ENCODE results near the gene IRS2. TPM values are rescaled to one million over a fixed set of nuclear protein-coding genes. Genes with fewer than 3 reads are reported as not detected.

IRS2 gene
- total RNA-seq, 1 experiment from 2014 or later, result not detected

DNA sequence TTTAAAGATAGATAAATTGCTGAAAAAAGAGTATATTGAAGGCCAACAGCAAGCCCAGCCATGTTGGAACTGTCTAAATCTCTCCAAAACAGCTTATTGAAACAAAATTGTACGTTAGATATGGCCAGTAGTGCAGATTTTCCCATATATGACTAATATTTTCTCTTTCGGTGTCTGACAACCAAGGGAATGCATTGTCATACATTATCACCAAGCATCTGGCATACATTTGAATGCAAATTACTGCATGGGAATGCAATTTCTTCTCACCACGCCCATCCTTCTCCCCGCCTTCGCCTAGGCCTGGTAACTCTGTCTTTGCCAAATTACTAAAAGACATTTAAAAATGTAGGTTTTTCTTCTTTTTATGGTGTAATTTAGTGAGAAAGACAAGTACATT is 32.5 kb upstream of the IRS2 start:
- no peaks in the 10 kb centered on the region for H3K27me3 ChIP-seq (ENCODE audit: low read length)
- no peaks in the 10 kb centered on the region for H3K36me3 ChIP-seq (ENCODE audit: insufficient read depth, low read length)
- H3K9me2 ChIP-seq (replicated peaks; ENCODE audit: insufficient read depth, low read length), result no peaks in the 10 kb centered on the region
- no peaks in the 10 kb centered on the region for H3K79me2 ChIP-seq (ENCODE audit: low read length)
- no peak for DNase-seq
- no peaks in the 10 kb centered on the region for H3K4me1 ChIP-seq (ENCODE audit: low read length)
- no peaks in the 10 kb centered on the region for H4K20me1 ChIP-seq (ENCODE audit: insufficient read depth, low read depth, low read length)
- no peak overlapping the region for H3K9ac ChIP-seq (ENCODE audit: low read length)
- no peak overlapping the region for H3K27ac ChIP-seq (ENCODE audit: low read length)
- H2AFZ ChIP-seq (ENCODE audit: low read length), result no peak overlapping the region
- H3K9me3 ChIP-seq (ENCODE audit: low read length), result no peaks in the 10 kb centered on the region
- no peak overlapping the region for H3K4me3 ChIP-seq (ENCODE audit: low read length)
- no peak overlapping the region for H3K4me2 ChIP-seq (ENCODE audit: low read depth, low read length, poor library complexity, severe bottlenecking)

DNA sequence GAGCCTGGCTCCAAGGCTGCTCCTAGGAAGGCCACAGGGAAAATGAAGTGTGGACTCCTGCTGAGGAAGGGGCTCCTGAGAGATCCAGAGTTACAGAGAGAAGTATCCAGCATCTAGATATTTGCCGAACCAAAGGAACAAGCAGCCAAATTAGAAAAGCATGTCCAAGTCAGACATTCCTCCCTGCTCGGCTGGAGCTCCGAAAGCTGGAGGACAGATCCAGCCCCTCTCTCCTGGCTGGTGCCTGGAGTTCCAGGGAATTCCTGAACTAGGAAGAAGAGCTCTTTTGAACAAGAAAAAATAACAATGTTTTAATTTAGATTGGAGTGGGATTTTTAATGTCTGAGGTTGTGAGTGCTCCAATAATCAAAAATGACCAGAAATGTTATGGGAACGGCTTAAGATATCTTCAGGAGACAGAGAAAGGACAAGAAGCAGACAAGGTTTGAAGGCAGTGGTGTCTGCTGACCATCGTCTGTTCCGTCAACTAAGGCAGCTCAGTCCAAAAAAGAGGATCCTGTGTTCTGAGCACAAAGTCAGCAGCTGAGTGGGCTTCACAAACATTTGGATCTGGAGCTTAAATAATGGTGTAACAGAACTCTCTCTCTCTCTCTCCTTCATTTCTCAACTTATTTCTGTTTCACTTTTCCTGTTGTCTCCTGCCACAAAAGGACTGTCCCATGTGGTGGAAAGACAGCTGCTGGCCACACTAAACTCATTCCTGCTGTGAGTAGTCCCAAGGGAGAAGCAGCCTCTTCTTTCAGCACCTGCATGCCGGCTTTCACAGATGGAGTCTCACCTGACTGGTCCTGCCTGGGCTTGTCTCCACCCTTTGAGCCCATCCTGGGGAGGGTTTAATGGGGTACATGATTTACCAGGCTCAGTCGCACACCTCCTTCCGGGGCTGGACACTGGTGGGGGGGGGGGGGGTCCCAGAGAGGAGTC is 31.5 kb upstream of the IRS2 start:
- H3K9me3 ChIP-seq (ENCODE audit: low read length), result no peaks in the 10 kb centered on the region
- H3K4me1 ChIP-seq (ENCODE audit: low read length), result no peaks in the 10 kb centered on the region
- H3K27ac ChIP-seq (ENCODE audit: low read length), result no peak overlapping the region
- no peaks in the 10 kb centered on the region for H3K36me3 ChIP-seq (ENCODE audit: insufficient read depth, low read length)
- H3K9ac ChIP-seq (ENCODE audit: low read length), result no peak overlapping the region
- H3K27me3 ChIP-seq (ENCODE audit: low read length), result no peaks in the 10 kb centered on the region
- H2AFZ ChIP-seq (ENCODE audit: low read length), result no peak overlapping the region
- no peaks in the 10 kb centered on the region for H3K79me2 ChIP-seq (ENCODE audit: low read length)
- no peak for DNase-seq
- H4K20me1 ChIP-seq (ENCODE audit: insufficient read depth, low read depth, low read length), result no peaks in the 10 kb centered on the region
- H3K4me2 ChIP-seq (ENCODE audit: low read depth, low read length, poor library complexity, severe bottlenecking), result no peak overlapping the region
- no peaks in the 10 kb centered on the region for H3K9me2 ChIP-seq (replicated peaks; ENCODE audit: insufficient read depth, low read length)
- H3K4me3 ChIP-seq (ENCODE audit: low read length), result no peak overlapping the region

DNA sequence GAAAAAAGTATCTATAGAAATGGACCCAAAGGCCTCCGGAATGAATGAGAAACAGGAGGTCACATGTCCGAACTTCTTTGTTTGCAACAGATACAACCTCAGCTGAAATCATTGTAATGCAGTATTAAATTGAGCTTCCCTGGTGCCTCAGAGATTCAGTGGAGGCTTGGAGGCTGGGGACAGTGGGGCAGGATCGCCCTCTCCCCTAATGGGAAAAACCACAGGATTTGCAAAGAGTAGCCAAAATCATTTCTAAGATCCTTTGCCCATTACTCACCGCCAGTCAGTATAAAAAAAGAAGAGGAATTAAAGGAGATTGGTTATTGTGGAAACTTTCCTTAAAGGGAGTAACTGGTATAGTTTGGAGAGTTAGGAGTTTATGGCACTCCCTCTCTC is 30.4 kb upstream of the IRS2 start:
- no peaks in the 10 kb centered on the region for H3K9me2 ChIP-seq (replicated peaks; ENCODE audit: insufficient read depth, low read length)
- no peak for DNase-seq
- H3K27me3 ChIP-seq (ENCODE audit: low read length), result no peaks in the 10 kb centered on the region
- no peak overlapping the region for H3K4me2 ChIP-seq (ENCODE audit: low read depth, low read length, poor library complexity, severe bottlenecking)
- H3K4me3 ChIP-seq (ENCODE audit: low read length), result no peak overlapping the region
- H3K9me3 ChIP-seq (ENCODE audit: low read length), result no peaks in the 10 kb centered on the region
- no peaks in the 10 kb centered on the region for H3K4me1 ChIP-seq (ENCODE audit: low read length)
- H3K36me3 ChIP-seq (ENCODE audit: insufficient read depth, low read length), result no peaks in the 10 kb centered on the region
- no peak overlapping the region for H2AFZ ChIP-seq (ENCODE audit: low read length)
- H4K20me1 ChIP-seq (ENCODE audit: insufficient read depth, low read depth, low read length), result no peaks in the 10 kb centered on the region
- H3K9ac ChIP-seq (ENCODE audit: low read length), result no peak overlapping the region
- no peaks in the 10 kb centered on the region for H3K79me2 ChIP-seq (ENCODE audit: low read length)
- no peak overlapping the region for H3K27ac ChIP-seq (ENCODE audit: low read length)

DNA sequence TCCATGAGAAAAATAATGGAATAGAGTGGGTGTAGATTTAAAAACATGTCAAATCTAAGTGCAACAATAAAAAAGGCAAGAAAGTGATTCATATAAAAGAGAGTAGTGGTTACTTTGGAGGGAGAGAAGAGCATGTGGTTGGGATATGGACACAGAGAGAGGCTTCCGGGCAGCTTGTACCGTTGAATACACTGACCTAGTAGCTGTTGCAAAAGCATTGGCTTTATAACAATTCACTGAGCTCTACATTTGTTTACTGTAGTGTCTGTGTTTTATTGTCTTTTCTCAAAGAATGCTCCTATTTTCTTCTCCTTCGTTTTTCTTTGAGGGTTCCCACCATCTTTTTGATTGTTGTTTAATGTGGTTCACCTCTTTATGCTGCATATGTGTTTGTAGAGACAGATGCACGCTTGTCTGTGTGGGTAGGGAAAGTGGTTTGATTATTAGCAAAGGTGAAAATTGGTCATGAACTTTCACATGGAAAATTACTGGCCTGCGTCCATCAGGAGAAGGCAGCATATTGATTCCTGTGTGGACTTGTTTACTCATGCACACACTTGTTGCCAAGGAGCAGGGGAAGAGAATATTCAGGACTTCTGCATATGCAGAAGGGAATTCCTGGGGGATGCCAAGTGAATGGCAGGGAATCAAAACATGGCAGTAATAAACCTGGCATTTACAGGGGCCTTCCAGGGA is 29.9 kb upstream of the IRS2 start:
- no peaks in the 10 kb centered on the region for H3K9me2 ChIP-seq (replicated peaks; ENCODE audit: insufficient read depth, low read length)
- H4K20me1 ChIP-seq (ENCODE audit: insufficient read depth, low read depth, low read length), result no peaks in the 10 kb centered on the region
- H3K9ac ChIP-seq (ENCODE audit: low read length), result no peak overlapping the region
- H3K4me3 ChIP-seq (ENCODE audit: low read length), result no peak overlapping the region
- H3K27ac ChIP-seq (ENCODE audit: low read length), result no peak overlapping the region
- H3K4me2 ChIP-seq (ENCODE audit: low read depth, low read length, poor library complexity, severe bottlenecking), result no peak overlapping the region
- no peaks in the 10 kb centered on the region for H3K27me3 ChIP-seq (ENCODE audit: low read length)
- no peaks in the 10 kb centered on the region for H3K36me3 ChIP-seq (ENCODE audit: insufficient read depth, low read length)
- no peak overlapping the region for H2AFZ ChIP-seq (ENCODE audit: low read length)
- no peaks in the 10 kb centered on the region for H3K79me2 ChIP-seq (ENCODE audit: low read length)
- no peaks in the 10 kb centered on the region for H3K9me3 ChIP-seq (ENCODE audit: low read length)
- DNase-seq, result no peak
- H3K4me1 ChIP-seq (ENCODE audit: low read length), result no peaks in the 10 kb centered on the region

DNA sequence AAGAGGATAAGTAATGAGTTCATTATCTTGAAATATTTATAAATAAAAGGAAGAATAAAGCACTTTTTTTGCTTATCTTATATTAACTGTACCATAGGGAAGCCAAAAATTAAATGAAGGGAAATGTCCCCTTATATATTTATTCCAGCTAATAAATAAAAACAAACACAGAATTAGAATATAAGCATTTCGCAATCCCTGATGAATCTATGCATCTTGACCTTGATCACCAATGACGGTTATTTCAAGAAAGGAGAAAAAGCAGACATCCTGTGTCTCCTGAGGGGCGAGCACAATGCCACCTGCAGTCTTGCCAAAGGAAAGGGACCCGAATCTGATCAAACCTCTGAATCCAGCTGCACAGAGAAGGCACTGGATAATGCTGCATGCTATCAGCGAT is 29.3 kb upstream of the IRS2 start:
- H4K20me1 ChIP-seq (ENCODE audit: insufficient read depth, low read depth, low read length), result no peaks in the 10 kb centered on the region
- no peaks in the 10 kb centered on the region for H3K27me3 ChIP-seq (ENCODE audit: low read length)
- no peaks in the 10 kb centered on the region for H3K36me3 ChIP-seq (ENCODE audit: insufficient read depth, low read length)
- H2AFZ ChIP-seq (ENCODE audit: low read length), result no peak overlapping the region
- no peak overlapping the region for H3K27ac ChIP-seq (ENCODE audit: low read length)
- no peaks in the 10 kb centered on the region for H3K9me2 ChIP-seq (replicated peaks; ENCODE audit: insufficient read depth, low read length)
- no peaks in the 10 kb centered on the region for H3K4me1 ChIP-seq (ENCODE audit: low read length)
- H3K4me2 ChIP-seq (ENCODE audit: low read depth, low read length, poor library complexity, severe bottlenecking), result no peak overlapping the region
- DNase-seq, result no peak
- H3K79me2 ChIP-seq (ENCODE audit: low read length), result no peaks in the 10 kb centered on the region
- no peak overlapping the region for H3K4me3 ChIP-seq (ENCODE audit: low read length)
- no peak overlapping the region for H3K9ac ChIP-seq (ENCODE audit: low read length)
- no peaks in the 10 kb centered on the region for H3K9me3 ChIP-seq (ENCODE audit: low read length)

DNA sequence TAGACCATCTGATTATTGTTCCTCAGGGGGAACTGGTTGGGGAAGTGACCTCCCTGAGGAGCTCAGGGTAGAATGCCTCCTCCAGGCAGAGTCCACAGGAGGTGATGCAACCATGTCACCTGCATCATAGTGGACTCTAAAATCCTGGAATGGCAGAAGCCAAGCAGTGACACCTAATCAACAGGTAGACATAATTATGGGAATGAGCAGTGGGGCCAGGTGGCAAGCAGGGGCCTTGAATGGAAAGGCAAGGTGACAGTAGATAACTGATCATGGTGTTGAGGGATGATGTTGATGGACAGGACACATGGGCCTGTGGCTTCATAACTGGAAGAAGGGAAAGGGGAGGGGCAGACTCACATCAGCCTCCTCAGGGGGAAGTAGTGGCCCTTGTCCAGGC is 27.3 kb upstream of the IRS2 start:
- Histone ChIP-seq H3K4me1 (ENCODE audit: low read length) (no peaks in the 10 kb centered on the region), H3K9me3 (ENCODE audit: low read length) (no peaks in the 10 kb centered on the region), H3K9ac (ENCODE audit: low read length) (no peak overlapping the region), H3K4me3 (ENCODE audit: low read length) (no peak overlapping the region), H2AFZ (ENCODE audit: low read length) (no peak overlapping the region), H3K4me2 (ENCODE audit: low read depth, low read length, poor library complexity, severe bottlenecking) (no peak overlapping the region), H3K27ac (ENCODE audit: low read length) (no peak overlapping the region), H3K36me3 (ENCODE audit: insufficient read depth, low read length) (no peaks in the 10 kb centered on the region), H3K9me2 (replicated peaks; ENCODE audit: insufficient read depth, low read length) (no peaks in the 10 kb centered on the region), H3K27me3 (ENCODE audit: low read length) (no peaks in the 10 kb centered on the region), H3K79me2 (ENCODE audit: low read length) (no peaks in the 10 kb centered on the region), H4K20me1 (ENCODE audit: insufficient read depth, low read depth, low read length) (no peaks in the 10 kb centered on the region)
- DNase-seq, result no peak

DNA sequence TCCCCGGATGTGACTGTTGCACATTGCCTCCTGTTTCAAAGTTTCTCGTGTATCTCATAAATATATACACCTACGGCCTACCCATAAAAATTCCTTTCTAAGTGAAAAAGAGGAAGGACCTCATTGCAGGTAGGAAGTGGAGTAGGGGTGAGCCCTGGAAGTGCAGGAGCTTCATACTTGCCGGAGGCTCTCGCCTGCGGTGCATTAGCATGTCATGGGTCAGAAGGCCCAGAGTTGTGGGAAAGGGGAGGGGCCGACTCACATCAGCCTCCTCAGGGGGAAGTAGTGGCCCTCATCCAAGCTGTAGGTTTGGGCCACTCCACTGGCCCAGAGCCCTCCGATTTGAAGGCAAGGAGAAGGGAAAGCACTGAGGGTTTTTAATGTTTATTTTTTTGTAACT is 26.0 kb upstream of the IRS2 start:
- H3K27ac ChIP-seq (ENCODE audit: low read length), result no peak overlapping the region
- no peak overlapping the region for H3K4me2 ChIP-seq (ENCODE audit: low read depth, low read length, poor library complexity, severe bottlenecking)
- DNase-seq, result no peak
- no peaks in the 10 kb centered on the region for H3K9me3 ChIP-seq (ENCODE audit: low read length)
- no peak overlapping the region for H2AFZ ChIP-seq (ENCODE audit: low read length)
- H3K79me2 ChIP-seq (ENCODE audit: low read length), result no peaks in the 10 kb centered on the region
- no peak overlapping the region for H3K9ac ChIP-seq (ENCODE audit: low read length)
- H3K4me1 ChIP-seq (ENCODE audit: low read length), result no peaks in the 10 kb centered on the region
- no peak overlapping the region for H3K4me3 ChIP-seq (ENCODE audit: low read length)
- no peaks in the 10 kb centered on the region for H3K9me2 ChIP-seq (replicated peaks; ENCODE audit: insufficient read depth, low read length)
- no peaks in the 10 kb centered on the region for H3K36me3 ChIP-seq (ENCODE audit: insufficient read depth, low read length)
- H4K20me1 ChIP-seq (ENCODE audit: insufficient read depth, low read depth, low read length), result no peaks in the 10 kb centered on the region
- H3K27me3 ChIP-seq (ENCODE audit: low read length), result no peaks in the 10 kb centered on the region

DNA sequence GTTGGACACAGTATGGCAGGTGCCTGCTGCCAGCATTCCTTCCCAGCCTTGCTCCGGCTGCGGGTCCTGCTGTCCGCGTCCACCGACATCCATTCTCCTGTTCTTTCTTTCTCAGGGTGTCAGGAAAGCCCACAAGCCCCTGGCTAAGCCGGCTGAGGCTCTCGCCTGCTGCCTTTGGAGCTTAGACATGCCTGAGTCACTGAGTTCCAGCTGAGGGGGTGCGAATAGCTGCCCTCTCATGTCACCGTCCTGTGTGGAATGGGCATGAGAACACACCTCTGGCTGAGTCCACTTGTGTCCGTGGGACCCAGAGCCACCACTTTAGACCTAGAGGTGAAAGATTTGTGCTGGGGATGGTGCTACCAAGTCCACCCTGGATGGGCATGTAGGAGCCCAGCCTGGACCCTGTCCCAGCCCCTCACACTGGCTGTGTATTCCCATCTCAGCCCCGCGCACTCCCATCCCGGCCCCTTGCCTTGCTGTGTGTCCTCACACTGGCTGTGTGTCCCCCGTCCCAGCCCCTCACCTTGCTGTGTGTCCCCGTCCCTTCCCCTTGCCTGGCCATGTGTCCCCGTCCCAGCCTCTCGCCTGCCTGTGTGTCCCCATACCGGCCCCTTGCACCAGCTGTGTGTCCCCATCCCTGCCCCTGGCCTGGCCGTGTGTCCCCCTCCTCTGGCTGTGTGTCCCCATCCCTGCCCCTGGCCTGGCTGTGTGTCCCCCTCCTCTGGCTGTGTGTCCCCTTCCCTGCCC is 24.6 kb upstream of the IRS2 start:
- Histone ChIP-seq H3K9me3 (ENCODE audit: low read length) (no peaks in the 10 kb centered on the region), H3K4me1 (ENCODE audit: low read length) (no peaks in the 10 kb centered on the region), H3K9ac (ENCODE audit: low read length) (no peak overlapping the region), H3K27me3 (ENCODE audit: low read length) (no peaks in the 10 kb centered on the region), H3K4me2 (ENCODE audit: low read depth, low read length, poor library complexity, severe bottlenecking) (no peak overlapping the region), H3K36me3 (ENCODE audit: insufficient read depth, low read length) (no peaks in the 10 kb centered on the region), H3K27ac (ENCODE audit: low read length) (no peak overlapping the region), H2AFZ (ENCODE audit: low read length) (no peak overlapping the region), H3K4me3 (ENCODE audit: low read length) (no peak overlapping the region), H4K20me1 (ENCODE audit: insufficient read depth, low read depth, low read length) (no peaks in the 10 kb centered on the region), H3K79me2 (ENCODE audit: low read length) (no peaks in the 10 kb centered on the region), H3K9me2 (replicated peaks; ENCODE audit: insufficient read depth, low read length) (no peaks in the 10 kb centered on the region)
- no peak for DNase-seq

All from Karpas-422 (cell line).